B cell (primary cell): Measurements from ENCODE around the gene NT5C1B. TPM values are rescaled to one million over a fixed set of nuclear protein-coding genes. Genes with fewer than 3 reads are reported as not detected.

Experiments
- ATAC-seq: fragments of 200-7000 bp; cut with Tn5 transposase; one replicate; pipeline ENCODE4 v1.10.0; 2021; ENCODE audit warnings: low read depth, mild to moderate bottlenecking, moderate number of reproducible peaks, moderate library complexity
- CTCF ChIA-PET: fragments of 350-600 bp; sonication (Branson Sonifier 250); formaldehyde crosslinking; loops from one replicate; lab custom pipeline; 2021; ENCODE audit warnings: antibody characterized with exemption, inconsistent platforms; lab: Charles Lee
- POLR2A ChIA-PET: fragments of 350-600 bp; sonication (Branson Sonifier 250); formaldehyde crosslinking; loops from one replicate; lab custom pipeline; 2021; ENCODE audit warnings: antibody characterized with exemption; lab: Charles Lee
- DNase-seq: peaks from one replicate; pipeline ENCODE4 v3.0.0; 2013
- H2AFZ ChIP-seq: 2 replicates; pipeline ENCODE4 v1.6.1; 2012; ENCODE audit warnings: mild to moderate bottlenecking, low read depth, low read length; ENCODE audit not compliant: insufficient read depth, poor library complexity, severe bottlenecking
- H3K27ac ChIP-seq, 2 donors: 1 replicate in 1 of 2; 2 replicates in 1 of 2; pipeline ENCODE4 v1.5.1; 2012 to 2013; ENCODE audit warnings: low read length in 2 of 2, mild to moderate bottlenecking in 2 of 2, moderate library complexity in 1 of 2
- H3K27me3 ChIP-seq, 4 experiments: fragments of 200-600 bp in 1 of 4; sonication (generic) in 1 of 4; replicated peaks in 1 of 4; 1 replicate in 2 of 4; 2 replicates in 2 of 4; pipeline versions ENCODE4 v1.6.1 to v1.7.0; 2013 to 2016; ENCODE audit warnings: low read length in 3 of 4, mild to moderate bottlenecking in 2 of 4, mixed read lengths in 1 of 4, moderate library complexity in 1 of 4; ENCODE audit not compliant: insufficient read depth in 4 of 4, control insufficient read depth in 3 of 4; ENCODE audit errors: control extremely low read depth in 1 of 4
- H3K36me3 ChIP-seq, 2 experiments: replicated peaks in 1 of 2; 1 replicate in 1 of 2; 2 replicates in 1 of 2; pipeline versions ENCODE4 v1.6.1 to v1.7.1; 2013; ENCODE audit warnings: low read length in 1 of 2; ENCODE audit not compliant: insufficient read depth in 2 of 2, control insufficient read depth in 1 of 2; ENCODE audit errors: control extremely low read depth in 1 of 2, extremely low read depth in 1 of 2
- H3K4me1 ChIP-seq, 2 donors: fragments of 200-600 bp in 1 of 2; sonication (generic) in 1 of 2; 1 replicate in 1 of 2; 2 replicates in 1 of 2; pipeline versions ENCODE4 v1.5.1 to v1.6.1; 2013 to 2017; ENCODE audit warnings: low read length in 2 of 2; ENCODE audit not compliant: control insufficient read depth in 2 of 2, insufficient read depth in 2 of 2
- H3K4me2 ChIP-seq: replicated peaks from 2 replicates; pipeline ENCODE3; 2012; ENCODE audit warnings: mild to moderate bottlenecking, low read depth, low read length; ENCODE audit not compliant: poor library complexity, severe bottlenecking
- H3K4me3 ChIP-seq, 5 experiments: fragments of 200-600 bp in 1 of 5; sonication (generic) in 1 of 5; 1 replicate in 3 of 5; 2 replicates in 2 of 5; pipeline versions ENCODE4 v1.5.1 to v1.7.0; 2011 to 2016; ENCODE audit warnings: low read length in 4 of 5, mild to moderate bottlenecking in 4 of 5, low read depth in 2 of 5, control low read depth in 1 of 5, moderate library complexity in 1 of 5; ENCODE audit not compliant: insufficient read depth in 1 of 5; ENCODE audit errors: control extremely low read depth in 1 of 5, extremely low read depth in 1 of 5
- H3K79me2 ChIP-seq: fragments of 200-600 bp; sonication (generic); one replicate; pipeline ENCODE4 v1.6.0; 2016; ENCODE audit warnings: low read length; ENCODE audit not compliant: control insufficient read depth, insufficient read depth
- H3K9ac ChIP-seq: fragments of 200-600 bp; sonication (generic); 2 replicates; pipeline ENCODE4 v1.6.1; 2017; ENCODE audit warnings: mild to moderate bottlenecking, low read length, moderate library complexity
- H3K9me3 ChIP-seq, 3 donors: one replicate each; pipeline versions ENCODE4 v1.6.1 to v1.7.1; 2013; ENCODE audit warnings: low read length in 2 of 3; ENCODE audit not compliant: control insufficient read depth in 2 of 3, insufficient read depth in 1 of 3; ENCODE audit errors: control extremely low read depth in 1 of 3
- H4K20me1 ChIP-seq: 2 replicates; pipeline ENCODE4 v1.6.0; 2012; ENCODE audit warnings: mild to moderate bottlenecking, low read length; ENCODE audit not compliant: insufficient read depth, control insufficient read depth, poor library complexity, severe bottlenecking
- H3K27ac Mint-ChIP-seq: one replicate; pipeline ENCODE4 v1.8.0; 2021; ENCODE audit warnings: mixed read lengths
- H3K27me3 Mint-ChIP-seq: one replicate; pipeline ENCODE4 v1.8.0; 2021; ENCODE audit warnings: mixed read lengths
- H3K4me1 Mint-ChIP-seq: one replicate; pipeline ENCODE4 v1.8.0; 2021; ENCODE audit warnings: mixed read lengths
- H3K4me3 Mint-ChIP-seq: one replicate; pipeline ENCODE4 v1.8.0; 2021; ENCODE audit warnings: mixed read lengths
- H3K9me3 Mint-ChIP-seq: one replicate; pipeline ENCODE4 v1.8.0; 2022; ENCODE audit warnings: mixed read lengths; ENCODE audit not compliant: insufficient read depth
- EZH2 ChIP-seq: IDR thresholded peaks from 2 replicates; pipeline ENCODE4 v1.6.1; 2012; ENCODE audit warnings: borderline replicate concordance, low read depth, mild to moderate bottlenecking, moderate library complexity, low read length; ENCODE audit not compliant: insufficient read depth, poor library complexity, severe bottlenecking
- WGBS: methylation state at CpG from one replicate; pipeline ENCODE4 v1.1.5; 2013; ENCODE audit warnings: missing lambda C conversion rate; ENCODE audit not compliant: insufficient coverage; 5-methylcytosine and 5-hydroxymethylcytosine counted together
- intact Hi-C: fragments of 100-400 bp; cut with micrococcal nuclease; formaldehyde crosslinking; loops from one replicate; pipeline ENCODE4 v1.10.0; 2022
- polyA plus RNA-seq: library from polyadenylated mRNA; depleted of rRNA; stranded (reverse); fragments of >200 nt; gene quantifications from 2 replicates; pipeline ENCODE4 v1.2.3, GENCODE V29; 2012
- total RNA-seq, 2 donors: library from RNA; stranded (reverse); fragments of 120-200 nt in 1 of 2; gene quantifications; 1 replicate in 1 of 2; 2 replicates in 1 of 2; pipeline versions ENCODE4 v1.2.3 to v1.2.4, GENCODE V29; 2013 to 2022
- TF ChIP-seq, protein P1 (sequence below): fragments of 200-600 bp; IDR thresholded peaks from one replicate; pipeline ENCODE4 v1.8.0; 2022; ENCODE audit warnings: antibody characterized with exemption, mild to moderate bottlenecking

The NT5C1B gene
- total and polyA plus RNA-seq, 2 donors (not counting 1 experiment from before 2014, with no cell fraction given): not detected

- WGBS: no CpG with 5 or more reads among the region's 1 CpG
- intact Hi-C loops: no loop called here
- no peak overlapping the region for H2AFZ ChIP-seq
- H4K20me1 ChIP-seq: no peaks in the 10 kb centered on the region
- H3K27me3 ChIP-seq: peaks cover 0 to 13% (median 2%) of the 10 kb centered on the region in 4 experiments
- H3K4me2 ChIP-seq: no peak overlapping the region
- ChIA-PET CTCF (interaction anchor here (0.9 to 6.5 kb wide), 5 partner anchors 10 to 1345 kb away, joined by 3 to 103 read pairs (median 5); no protein-coding TSS in a partner anchor), POLR2A (no interaction called here)
- H3K9me3 ChIP-seq: no peaks in the 10 kb centered on the region
- H3K27ac ChIP-seq: no peak overlapping the region
- no peaks in the 10 kb centered on the region for H3K79me2 ChIP-seq
- H3K36me3 ChIP-seq: no peaks in the 10 kb centered on the region
- no peak for TF ChIP-seq EZH2
- TF ChIP-seq, protein P1, sequence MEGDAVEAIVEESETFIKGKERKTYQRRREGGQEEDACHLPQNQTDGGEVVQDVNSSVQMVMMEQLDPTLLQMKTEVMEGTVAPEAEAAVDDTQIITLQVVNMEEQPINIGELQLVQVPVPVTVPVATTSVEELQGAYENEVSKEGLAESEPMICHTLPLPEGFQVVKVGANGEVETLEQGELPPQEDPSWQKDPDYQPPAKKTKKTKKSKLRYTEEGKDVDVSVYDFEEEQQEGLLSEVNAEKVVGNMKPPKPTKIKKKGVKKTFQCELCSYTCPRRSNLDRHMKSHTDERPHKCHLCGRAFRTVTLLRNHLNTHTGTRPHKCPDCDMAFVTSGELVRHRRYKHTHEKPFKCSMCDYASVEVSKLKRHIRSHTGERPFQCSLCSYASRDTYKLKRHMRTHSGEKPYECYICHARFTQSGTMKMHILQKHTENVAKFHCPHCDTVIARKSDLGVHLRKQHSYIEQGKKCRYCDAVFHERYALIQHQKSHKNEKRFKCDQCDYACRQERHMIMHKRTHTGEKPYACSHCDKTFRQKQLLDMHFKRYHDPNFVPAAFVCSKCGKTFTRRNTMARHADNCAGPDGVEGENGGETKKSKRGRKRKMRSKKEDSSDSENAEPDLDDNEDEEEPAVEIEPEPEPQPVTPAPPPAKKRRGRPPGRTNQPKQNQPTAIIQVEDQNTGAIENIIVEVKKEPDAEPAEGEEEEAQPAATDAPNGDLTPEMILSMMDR: no peak
- H3K4me3 ChIP-seq: no peak overlapping the region
- Mint-ChIP-seq H3K4me3 (no peak overlapping the region), H3K27me3 (peaks cover 33% of the 10 kb centered on the region), H3K27ac (no peak overlapping the region), H3K4me1 (no peaks in the 10 kb centered on the region), H3K9me3 (no peaks in the 10 kb centered on the region)
- ATAC-seq (no peak), DNase-seq (no peak)
- H3K9ac ChIP-seq: no peak overlapping the region
- H3K4me1 ChIP-seq: no peaks in the 10 kb centered on the region
Observed at GRCh38 chr2:18517386-18517785, 72.0 kb downstream of the NT5C1B start.

DNA sequence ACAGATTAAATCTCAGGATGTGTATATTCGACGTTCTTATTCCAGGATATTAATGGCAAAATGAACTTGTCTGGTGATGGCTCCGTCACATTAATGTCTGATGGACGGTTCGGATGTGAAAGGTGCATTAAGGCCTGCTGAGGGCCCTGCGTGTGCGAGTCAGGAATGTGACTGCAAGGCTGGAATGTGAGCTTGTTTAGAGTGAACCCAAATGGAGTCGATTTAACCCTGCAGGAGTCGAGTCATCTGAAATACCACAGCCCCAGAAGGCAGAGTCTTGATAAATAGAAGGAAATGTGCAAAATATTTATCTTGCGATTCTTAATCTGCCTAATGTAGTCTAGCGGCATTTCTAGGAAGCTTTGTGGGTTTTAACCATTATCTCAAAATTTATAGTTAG lies 73.3 kb downstream of the NT5C1B start:
- 67% methylated on average over 9 of the region's 11 CpGs for WGBS
- no peaks in the 10 kb centered on the region for H3K79me2 ChIP-seq
- Mint-ChIP-seq H3K9me3 (no peaks in the 10 kb centered on the region), H3K27me3 (peaks cover 39% of the 10 kb centered on the region), H3K4me3 (no peak overlapping the region), H3K27ac (no peak overlapping the region), H3K4me1 (no peaks in the 10 kb centered on the region)
- peaks cover 0 to 13% (median 0%) of the 10 kb centered on the region in 4 experiments for H3K27me3 ChIP-seq
- CTCF ChIA-PET: interaction anchor here (1.5 to 3.4 kb wide), 3 partner anchors 9 to 845 kb away, joined by 3 to 11 read pairs (median 5); no protein-coding TSS in a partner anchor
- H3K4me3 ChIP-seq: no peak overlapping the region
- no peak overlapping the region for H2AFZ ChIP-seq
- H3K9ac ChIP-seq: no peak overlapping the region
- TF ChIP-seq, protein P1: no peak
- no peak for TF ChIP-seq EZH2
- intact Hi-C loops: no loop called here
- no peak for DNase-seq
- no peaks in the 10 kb centered on the region for H3K36me3 ChIP-seq
- POLR2A ChIA-PET: no interaction called here
- no peaks in the 10 kb centered on the region for H3K9me3 ChIP-seq
- no peak overlapping the region for H3K4me2 ChIP-seq
- no peak overlapping the region for H3K27ac ChIP-seq
- no peaks in the 10 kb centered on the region for H3K4me1 ChIP-seq
- H4K20me1 ChIP-seq: no peaks in the 10 kb centered on the region
- ATAC-seq: no peak
